Loucy (cell line): ENCODE measurements around the gene ETV2.

Source experiments
- H2AFZ ChIP-seq: fragments of 200-600 bp; sonication (generic); 2 replicates; pipeline ENCODE4 v1.6.0; 2016; ENCODE audit warnings: antibody characterized with exemption, mild to moderate bottlenecking, low read length, moderate library complexity
- H3F3A ChIP-seq: fragments of 200-600 bp; 2 replicates; pipeline ENCODE4 v1.6.0; 2016; ENCODE audit warnings: antibody characterized with exemption, low read depth, mild to moderate bottlenecking
- H3K27me3 ChIP-seq: fragments of 200-600 bp; sonication (generic); 2 replicates; pipeline ENCODE4 v1.6.1; 2014; ENCODE audit warnings: low read length, mild to moderate bottlenecking; ENCODE audit not compliant: insufficient read depth, poor library complexity, severe bottlenecking
- H3K36me3 ChIP-seq: fragments of 200-600 bp; sonication (generic); 2 replicates; pipeline ENCODE4 v1.6.1; 2016; ENCODE audit warnings: low read length; ENCODE audit not compliant: insufficient read depth
- H3K4me1 ChIP-seq: fragments of 200-600 bp; sonication (generic); 2 replicates; pipeline ENCODE4 v1.5.1; 2014; ENCODE audit warnings: low read length, mild to moderate bottlenecking; ENCODE audit not compliant: insufficient read depth, poor library complexity, severe bottlenecking
- H3K4me2 ChIP-seq: fragments of 200-600 bp; sonication (generic); 2 replicates; pipeline ENCODE4 v1.6.0; 2014; ENCODE audit warnings: antibody characterized with exemption, low read length, low read depth, mild to moderate bottlenecking; ENCODE audit not compliant: poor library complexity, severe bottlenecking
- H3K4me3 ChIP-seq: fragments of 200-600 bp; sonication (generic); 2 replicates; pipeline ENCODE4 v1.5.1; 2014; ENCODE audit warnings: low read length, mild to moderate bottlenecking, mixed read lengths; ENCODE audit not compliant: poor library complexity, severe bottlenecking
- H3K79me2 ChIP-seq: fragments of 200-600 bp; sonication (generic); 2 replicates; pipeline ENCODE4 v1.6.1; 2014; ENCODE audit warnings: low read length; ENCODE audit not compliant: insufficient read depth
- H3K9ac ChIP-seq: fragments of 200-600 bp; sonication (generic); 2 replicates; pipeline ENCODE4 v1.6.0; 2014; ENCODE audit warnings: mild to moderate bottlenecking, low read depth, low read length, moderate library complexity; ENCODE audit not compliant: poor library complexity, severe bottlenecking
- H3K9me2 ChIP-seq: fragments of 200-600 bp; sonication (generic); replicated peaks from 2 replicates; pipeline ENCODE4 v1.6.1; 2016; ENCODE audit warnings: low read depth, low read length, mixed read lengths
- H3K9me3 ChIP-seq: fragments of 200-600 bp; sonication (generic); 2 replicates; pipeline ENCODE4 v1.6.1; 2014; ENCODE audit warnings: mild to moderate bottlenecking, antibody characterized with exemption, low read length, low read depth; ENCODE audit not compliant: insufficient read depth
- H4K20me1 ChIP-seq: fragments of 200-600 bp; sonication (generic); 2 replicates; pipeline ENCODE4 v1.6.0; 2014; ENCODE audit warnings: antibody characterized with exemption, low read length, mild to moderate bottlenecking; ENCODE audit not compliant: insufficient read depth, poor library complexity, severe bottlenecking
- EZH2phosphoT487 ChIP-seq: fragments of 200-600 bp; IDR thresholded peaks from 2 replicates; pipeline ENCODE4 v1.6.1; 2018; ENCODE audit warnings: antibody characterized with exemption, mild to moderate bottlenecking, moderate library complexity, borderline replicate concordance
- TF ChIP-seq, protein P1 (sequence below): fragments of 200-600 bp; sonication (generic); conservative IDR thresholded peaks from 2 replicates; pipeline ENCODE4 v1.5.1; 2014; ENCODE audit warnings: mild to moderate bottlenecking, antibody characterized with exemption, low read length

ETV2 gene

GRCh38 chr19:35665604-35666003 lies 24.1 kb downstream of the ETV2 start:
- Histone ChIP-seq H3K9me2 (no peaks in the 10 kb centered on the region), H2AFZ (no peak overlapping the region), H3F3A (no peaks in the 10 kb centered on the region), H3K79me2 (no peaks in the 10 kb centered on the region), H3K4me1 (no peaks in the 10 kb centered on the region), H3K4me3 (no peak overlapping the region), H3K27me3 (no peaks in the 10 kb centered on the region), H3K9ac (no peak overlapping the region), H3K9me3 (no peaks in the 10 kb centered on the region), H4K20me1 (no peaks in the 10 kb centered on the region), H3K36me3 (no peaks in the 10 kb centered on the region), H3K4me2 (no peak overlapping the region)
- TF ChIP-seq EZH2phosphoT487, result no peak
- TF ChIP-seq, protein P1, sequence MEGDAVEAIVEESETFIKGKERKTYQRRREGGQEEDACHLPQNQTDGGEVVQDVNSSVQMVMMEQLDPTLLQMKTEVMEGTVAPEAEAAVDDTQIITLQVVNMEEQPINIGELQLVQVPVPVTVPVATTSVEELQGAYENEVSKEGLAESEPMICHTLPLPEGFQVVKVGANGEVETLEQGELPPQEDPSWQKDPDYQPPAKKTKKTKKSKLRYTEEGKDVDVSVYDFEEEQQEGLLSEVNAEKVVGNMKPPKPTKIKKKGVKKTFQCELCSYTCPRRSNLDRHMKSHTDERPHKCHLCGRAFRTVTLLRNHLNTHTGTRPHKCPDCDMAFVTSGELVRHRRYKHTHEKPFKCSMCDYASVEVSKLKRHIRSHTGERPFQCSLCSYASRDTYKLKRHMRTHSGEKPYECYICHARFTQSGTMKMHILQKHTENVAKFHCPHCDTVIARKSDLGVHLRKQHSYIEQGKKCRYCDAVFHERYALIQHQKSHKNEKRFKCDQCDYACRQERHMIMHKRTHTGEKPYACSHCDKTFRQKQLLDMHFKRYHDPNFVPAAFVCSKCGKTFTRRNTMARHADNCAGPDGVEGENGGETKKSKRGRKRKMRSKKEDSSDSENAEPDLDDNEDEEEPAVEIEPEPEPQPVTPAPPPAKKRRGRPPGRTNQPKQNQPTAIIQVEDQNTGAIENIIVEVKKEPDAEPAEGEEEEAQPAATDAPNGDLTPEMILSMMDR, result no peak

DNA sequence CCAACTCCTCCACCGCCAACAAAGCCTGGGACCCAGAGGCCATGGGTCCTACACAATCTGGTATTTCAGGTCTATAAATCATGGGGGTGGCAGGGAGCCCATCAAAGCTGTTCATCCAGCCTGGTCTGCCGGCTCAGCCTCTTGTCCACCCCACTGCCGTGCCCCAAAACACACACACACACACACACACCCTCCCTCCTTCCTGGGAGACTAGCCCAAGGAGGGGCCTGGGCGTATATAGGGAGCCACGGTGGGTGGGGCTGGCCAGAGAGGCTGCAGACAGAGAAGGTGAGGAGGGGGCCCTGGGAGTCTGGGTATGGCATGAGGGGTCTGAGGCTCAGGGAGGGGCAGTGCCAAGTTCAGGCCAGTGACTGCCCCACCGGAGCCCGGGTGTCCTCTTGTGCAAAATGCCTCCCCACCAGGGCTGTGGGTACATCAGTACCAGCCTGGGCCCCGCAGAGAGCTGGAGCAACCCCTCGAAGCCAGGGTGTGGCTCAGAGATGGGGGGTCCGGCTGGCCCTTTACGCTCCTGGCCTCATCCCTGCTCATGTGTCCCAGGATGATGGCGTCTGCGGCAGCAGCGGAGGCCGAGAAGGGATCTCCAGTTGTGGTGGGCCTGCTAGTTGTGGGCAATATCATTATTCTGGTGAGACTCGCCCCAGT lies 24.8 kb downstream of the ETV2 start, which contains the start of gene UPK1A:
TSS of gene UPK1A (plus strand) at position 267 of the 663 bp plus-strand sequence. CDS start at position 563, 296 bp downstream.
- Histone ChIP-seq H3K36me3 (no peaks in the 10 kb centered on the region), H3K27me3 (no peaks in the 10 kb centered on the region), H3K9me2 (no peaks in the 10 kb centered on the region), H3F3A (no peaks in the 10 kb centered on the region), H2AFZ (no peak within 1 kb of the TSS), H3K9me3 (no peaks in the 10 kb centered on the region), H3K4me3 (no peak within 1 kb of the TSS), H4K20me1 (no peaks in the 10 kb centered on the region), H3K79me2 (no peaks in the 10 kb centered on the region), H3K4me1 (no peaks in the 10 kb centered on the region), H3K4me2 (no peak within 1 kb of the TSS), H3K9ac (no peak within 1 kb of the TSS)
- no peak for TF ChIP-seq EZH2phosphoT487
- TF ChIP-seq, protein P1, result no peak

GRCh38 chr19:35669566-35669965 lies 28.0 kb downstream of the ETV2 start:
- Histone ChIP-seq H3K9me3 (no peaks in the 10 kb centered on the region), H3K36me3 (no peaks in the 10 kb centered on the region)

More at GRCh38 chr19:35669566-35669965, 28.0 kb downstream of the ETV2 start:
- no peaks in the 10 kb centered on the region for H3K27me3 ChIP-seq
- TF ChIP-seq, protein P1, result no peak
- TF ChIP-seq EZH2phosphoT487, result no peak
- H3K4me1 ChIP-seq, result no peaks in the 10 kb centered on the region
- no peaks in the 10 kb centered on the region for H4K20me1 ChIP-seq
- no peak overlapping the region for H3K4me2 ChIP-seq
- H3K79me2 ChIP-seq, result no peaks in the 10 kb centered on the region
- no peak overlapping the region for H3K4me3 ChIP-seq
- no peak overlapping the region for H2AFZ ChIP-seq
- no peaks in the 10 kb centered on the region for H3K9me2 ChIP-seq
- no peaks in the 10 kb centered on the region for H3F3A ChIP-seq
- H3K9ac ChIP-seq, result no peak overlapping the region
